Gastroesophageal sphincter (tissue), 3 donors: ENCODE results near the gene CLSTN2.

Experiments
- EP300 ChIP-seq: sonication (generic); formaldehyde crosslinking; IDR thresholded peaks from one replicate; pipeline ENCODE4 v1.6.1; 2017; ENCODE audit warnings: antibody characterized with exemption, mild to moderate bottlenecking
- POLR2A ChIP-seq, 2 donors: fragments of 450-650 bp; IDR thresholded peaks; one replicate each; pipeline ENCODE4 v1.6.1; 2017; ENCODE audit warnings: antibody characterized with exemption in 2 of 2, mild to moderate bottlenecking in 2 of 2, moderate library complexity in 1 of 2
- POLR2AphosphoS5 ChIP-seq: sonication (generic); formaldehyde crosslinking; IDR thresholded peaks from one replicate; pipeline ENCODE4 v1.6.1; 2017; ENCODE audit warnings: antibody characterized with exemption
- TF ChIP-seq, protein P1 (sequence below), 4 experiments: fragments of 200-600 bp in 2 of 4; fragments of 450-650 bp in 2 of 4; sonication (generic) in 1 of 4; IDR thresholded peaks; one replicate each; pipeline ENCODE4 v1.5.1; 2017 to 2019; ENCODE audit warnings: antibody characterized with exemption in 4 of 4, mild to moderate bottlenecking in 2 of 4, moderate library complexity in 2 of 4

DNA sequence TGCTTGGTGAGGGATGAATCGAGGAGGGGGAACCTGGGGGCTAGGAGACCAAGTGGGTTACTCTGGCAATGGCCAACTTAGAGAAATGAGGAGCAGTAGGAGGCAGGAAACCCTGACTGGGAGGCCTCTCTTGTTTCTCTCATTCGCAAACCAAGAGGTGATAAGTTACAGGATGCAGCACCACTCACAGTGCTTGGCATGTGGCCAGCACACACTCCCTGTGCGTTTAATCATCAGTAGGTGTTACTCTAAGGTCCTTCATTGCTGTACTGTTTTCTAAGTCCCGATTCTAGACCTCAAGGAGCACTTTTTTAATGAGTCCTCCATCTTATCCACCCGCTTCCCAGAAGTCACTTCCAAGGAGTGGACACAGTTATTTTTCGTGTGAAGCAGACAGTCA lies 428.8 kb downstream of the CLSTN2 start:
- TF ChIP-seq, protein P1, sequence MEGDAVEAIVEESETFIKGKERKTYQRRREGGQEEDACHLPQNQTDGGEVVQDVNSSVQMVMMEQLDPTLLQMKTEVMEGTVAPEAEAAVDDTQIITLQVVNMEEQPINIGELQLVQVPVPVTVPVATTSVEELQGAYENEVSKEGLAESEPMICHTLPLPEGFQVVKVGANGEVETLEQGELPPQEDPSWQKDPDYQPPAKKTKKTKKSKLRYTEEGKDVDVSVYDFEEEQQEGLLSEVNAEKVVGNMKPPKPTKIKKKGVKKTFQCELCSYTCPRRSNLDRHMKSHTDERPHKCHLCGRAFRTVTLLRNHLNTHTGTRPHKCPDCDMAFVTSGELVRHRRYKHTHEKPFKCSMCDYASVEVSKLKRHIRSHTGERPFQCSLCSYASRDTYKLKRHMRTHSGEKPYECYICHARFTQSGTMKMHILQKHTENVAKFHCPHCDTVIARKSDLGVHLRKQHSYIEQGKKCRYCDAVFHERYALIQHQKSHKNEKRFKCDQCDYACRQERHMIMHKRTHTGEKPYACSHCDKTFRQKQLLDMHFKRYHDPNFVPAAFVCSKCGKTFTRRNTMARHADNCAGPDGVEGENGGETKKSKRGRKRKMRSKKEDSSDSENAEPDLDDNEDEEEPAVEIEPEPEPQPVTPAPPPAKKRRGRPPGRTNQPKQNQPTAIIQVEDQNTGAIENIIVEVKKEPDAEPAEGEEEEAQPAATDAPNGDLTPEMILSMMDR (IDR thresholded peaks at IDR 0.05): no peak
- TF ChIP-seq POLR2AphosphoS5 (no peak), POLR2A (IDR thresholded peaks at IDR 0.05) (no peak), EP300 (no peak)
